Dermis blood vessel endothelial cell (primary cell): ENCODE results near the gene RBM24. TPM values are rescaled to one million over a fixed set of nuclear protein-coding genes. Genes with fewer than 3 reads are reported as not detected.

ENCODE experiments used
- DNase-seq: peaks from one replicate; pipeline ENCODE4 v3.0.0; 2010
- total RNA-seq: library from RNA; depleted of rRNA; stranded (reverse); fragments of >200 nt; gene quantifications from 2 replicates; pipeline ENCODE4 v1.2.3, GENCODE V29; 2014

Gene RBM24
- 2.9 and 3.4 TPM in 2 replicates for total RNA-seq

- DNase-seq: peak; percentile 84
Measured at GRCh38 chr6:17281100-17281496, at the start of gene RBM24. RBM24 (plus strand) TSS chr6:17281361; CDS start chr6:17281582, 221 bp downstream.

- no peak for DNase-seq
Measured at GRCh38 chr6:17233531-17233930, 47.6 kb upstream of the RBM24 start.

- no peak for DNase-seq
Measured at GRCh38 chr6:17237246-17237645, 43.9 kb upstream of the RBM24 start.

GRCh38 chr6:17239260-17239659, 41.9 kb upstream of the RBM24 start:
- no peak for DNase-seq

GRCh38 chr6:17240803-17241500, 40.2 kb upstream of the RBM24 start:
- no peak for DNase-seq

- no peak for DNase-seq
Measured at GRCh38 chr6:17242087-17242486, 39.1 kb upstream of the RBM24 start.

- DNase-seq: no peak
Measured at GRCh38 chr6:17250237-17250636, 30.9 kb upstream of the RBM24 start.

- no peak for DNase-seq
Measured at GRCh38 chr6:17251953-17252352, 29.2 kb upstream of the RBM24 start.

GRCh38 chr6:17258749-17259148, 22.4 kb upstream of the RBM24 start:
- no peak for DNase-seq

GRCh38 chr6:17265570-17265969, 15.6 kb upstream of the RBM24 start:
- no peak for DNase-seq

- DNase-seq: no peak
Measured at GRCh38 chr6:17267566-17267965, 13.6 kb upstream of the RBM24 start.

GRCh38 chr6:17268114-17268513, 13.0 kb upstream of the RBM24 start:
- peak; percentile 23 for DNase-seq

- no peak for DNase-seq
Measured at GRCh38 chr6:17269840-17270239, 11.3 kb upstream of the RBM24 start.

- DNase-seq: no peak
Measured at GRCh38 chr6:17271628-17272027, 9.5 kb upstream of the RBM24 start.

GRCh38 chr6:17276766-17277165, 4.4 kb upstream of the RBM24 start:
- no peak for DNase-seq

- DNase-seq: no peak
Measured at GRCh38 chr6:17277256-17277655, 3.9 kb upstream of the RBM24 start.

GRCh38 chr6:17278289-17279063, 2.7 kb upstream of the RBM24 start:
- DNase-seq: peak; percentile 47

GRCh38 chr6:17280138-17280537, 1.0 kb upstream of the RBM24 start:
- no peak for DNase-seq

GRCh38 chr6:17280552-17281090, 540 bp upstream of the RBM24 start:
- DNase-seq: peak; percentile 58

- DNase-seq: peak; percentile 69
Measured at GRCh38 chr6:17281497-17282481, 628 bp downstream of the RBM24 start.

GRCh38 chr6:17283074-17283473, 1.9 kb downstream of the RBM24 start:
- DNase-seq: no peak

- DNase-seq: no peak
Measured at GRCh38 chr6:17289630-17290061, 8.5 kb downstream of the RBM24 start.

- DNase-seq: no peak
Measured at GRCh38 chr6:17291778-17292177, 10.6 kb downstream of the RBM24 start.
